Frontal cortex (tissue), 4 donors: Measurements from ENCODE around the gene EYA4. TPM values are rescaled to one million over a fixed set of nuclear protein-coding genes. Genes with fewer than 3 reads are reported as not detected.

Source experiments
- DNase-seq, 2 donors: peaks; one replicate each; pipeline ENCODE4 v3.0.0; 2012; ENCODE audit warnings: low spot score in 2 of 2
- FAIRE-seq: peaks from 2 replicates; lab custom pipeline; 2012; peaks lifted over from hg19 to GRCh38; lab: Jason Lieb, UNC
- total RNA-seq: library from RNA; depleted of rRNA; stranded (reverse); fragments of >200 nt; gene quantifications from one replicate; pipeline ENCODE4 v1.2.3, GENCODE V29; 2014
- donor health status: control.
- donor health status: control.
- donor health status: control.

EYA4 gene, protein sequence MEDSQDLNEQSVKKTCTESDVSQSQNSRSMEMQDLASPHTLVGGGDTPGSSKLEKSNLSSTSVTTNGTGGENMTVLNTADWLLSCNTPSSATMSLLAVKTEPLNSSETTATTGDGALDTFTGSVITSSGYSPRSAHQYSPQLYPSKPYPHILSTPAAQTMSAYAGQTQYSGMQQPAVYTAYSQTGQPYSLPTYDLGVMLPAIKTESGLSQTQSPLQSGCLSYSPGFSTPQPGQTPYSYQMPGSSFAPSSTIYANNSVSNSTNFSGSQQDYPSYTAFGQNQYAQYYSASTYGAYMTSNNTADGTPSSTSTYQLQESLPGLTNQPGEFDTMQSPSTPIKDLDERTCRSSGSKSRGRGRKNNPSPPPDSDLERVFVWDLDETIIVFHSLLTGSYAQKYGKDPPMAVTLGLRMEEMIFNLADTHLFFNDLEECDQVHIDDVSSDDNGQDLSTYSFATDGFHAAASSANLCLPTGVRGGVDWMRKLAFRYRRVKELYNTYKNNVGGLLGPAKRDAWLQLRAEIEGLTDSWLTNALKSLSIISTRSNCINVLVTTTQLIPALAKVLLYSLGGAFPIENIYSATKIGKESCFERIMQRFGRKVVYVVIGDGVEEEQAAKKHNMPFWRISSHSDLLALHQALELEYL
- 0.41 TPM for total RNA-seq

- no peak for FAIRE-seq
- DNase-seq = peak; percentile 33 to 58
Observed at GRCh38 chr6:133241086-133241900, at the start of gene EYA4. Gene EYA4 (plus strand): TSS chr6:133241357. CDS start chr6:133274781, 33,424 bp downstream.

DNA sequence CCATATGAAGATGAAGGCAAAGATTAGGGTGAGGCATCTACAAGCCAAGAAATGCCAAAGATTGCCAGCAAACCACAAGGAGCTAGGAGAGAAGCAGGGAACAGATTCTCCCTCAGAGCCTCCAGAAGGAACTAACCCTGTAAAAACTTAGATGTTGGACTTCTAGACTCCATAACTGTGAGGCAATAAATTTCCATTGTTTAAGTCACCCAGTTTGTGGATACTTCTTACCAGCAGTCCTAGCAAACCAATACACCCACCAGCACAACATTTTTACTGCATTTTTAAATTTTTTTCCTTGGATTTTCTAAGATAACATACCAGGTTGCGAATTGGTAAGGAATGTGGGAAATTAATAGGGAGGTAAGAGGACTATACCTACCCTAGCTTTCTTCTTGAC is 47.8 kb upstream of the EYA4 start:
- no peak for DNase-seq
- no peak for FAIRE-seq

- DNase-seq = no peak
- FAIRE-seq = no peak
Observed at GRCh38 chr6:133198725-133199124, 42.4 kb upstream of the EYA4 start.

- no peak for FAIRE-seq
- no peak for DNase-seq
Observed at GRCh38 chr6:133201231-133201630, 39.9 kb upstream of the EYA4 start.

DNA sequence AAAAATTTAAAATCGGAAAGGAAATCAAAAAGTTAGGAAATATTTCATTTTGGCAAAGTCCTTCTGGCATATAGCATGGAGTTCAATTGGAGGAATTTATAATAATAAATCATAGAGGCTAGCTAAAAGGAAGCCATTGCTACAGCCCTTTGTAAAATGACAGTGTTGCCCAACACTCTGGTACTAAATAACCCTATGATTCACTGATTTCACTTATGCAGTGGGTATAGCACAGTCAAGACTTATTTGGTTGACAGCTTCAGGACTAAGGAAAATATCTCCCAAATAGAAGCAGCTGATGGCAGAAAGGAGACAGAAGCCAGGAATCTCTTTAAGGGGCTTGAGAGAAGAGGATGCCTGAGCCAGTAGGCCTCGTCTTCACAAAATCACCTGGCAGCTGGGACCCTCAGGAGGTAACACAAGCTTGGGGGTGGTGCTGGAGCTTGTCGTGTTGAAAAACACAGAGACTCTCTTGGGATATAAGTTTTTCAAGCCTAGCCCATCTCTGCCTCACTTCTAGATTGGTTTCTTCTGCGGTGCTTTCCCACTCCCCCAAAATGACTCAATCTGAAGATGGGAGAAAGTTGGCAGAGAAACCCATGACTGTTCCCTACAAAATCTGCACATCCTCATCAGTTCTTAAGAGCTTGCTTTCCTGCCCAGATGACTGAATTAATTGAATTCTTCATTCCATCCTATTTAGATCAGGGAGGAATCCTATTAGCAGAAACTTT is 38.4 kb upstream of the EYA4 start:
- FAIRE-seq (no peak), DNase-seq (no peak)

DNA sequence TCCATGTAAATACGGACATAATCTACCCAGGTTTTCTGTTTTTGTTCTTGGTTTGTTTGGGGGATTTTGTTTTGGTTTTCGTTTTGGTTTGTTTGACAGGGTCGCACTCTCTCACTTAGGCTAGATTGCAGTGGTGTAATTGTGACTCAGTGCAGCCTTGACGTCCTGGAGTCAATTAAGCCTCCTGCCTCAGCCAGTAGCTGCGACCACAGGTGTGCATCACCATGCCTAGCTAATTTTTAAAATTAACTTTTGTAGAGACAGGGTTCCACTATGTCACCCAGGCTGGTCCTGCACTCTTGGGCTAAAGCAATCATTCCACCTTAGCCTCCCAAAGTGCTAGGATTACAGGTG is 37.8 kb upstream of the EYA4 start:
- FAIRE-seq = no peak

GRCh38 chr6:133205304-133205703 is 35.9 kb upstream of the EYA4 start:
- DNase-seq (no peak), FAIRE-seq (no peak)

More for the DNA sequence above, 37.8 kb upstream of the EYA4 start:
- DNase-seq = no peak

DNA sequence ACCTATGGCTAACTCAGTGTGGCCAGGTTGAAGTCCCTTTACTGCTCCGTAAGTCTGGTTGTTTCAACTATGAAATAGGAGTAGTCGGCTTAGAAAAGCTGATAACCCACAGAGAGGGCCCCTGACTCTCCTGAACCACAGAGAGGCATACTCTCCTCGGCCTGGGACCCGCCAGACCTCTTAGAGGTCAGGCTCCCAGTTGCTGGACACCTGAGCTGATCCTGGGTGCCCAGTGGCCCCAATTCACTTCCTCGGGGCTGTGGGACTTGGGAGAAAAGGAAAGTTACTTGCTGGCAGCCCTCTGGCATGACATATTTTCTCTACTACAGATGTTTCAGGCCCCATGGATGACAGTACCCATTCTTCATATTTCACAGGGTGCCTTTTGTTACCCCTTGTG is 34.2 kb upstream of the EYA4 start:
- DNase-seq (no peak), FAIRE-seq (no peak)

- no peak for DNase-seq
- no peak for FAIRE-seq
Observed at GRCh38 chr6:133207754-133208153, 33.4 kb upstream of the EYA4 start.

- FAIRE-seq (no peak), DNase-seq (no peak)
Observed at GRCh38 chr6:133208183-133208755, 32.9 kb upstream of the EYA4 start.

DNA sequence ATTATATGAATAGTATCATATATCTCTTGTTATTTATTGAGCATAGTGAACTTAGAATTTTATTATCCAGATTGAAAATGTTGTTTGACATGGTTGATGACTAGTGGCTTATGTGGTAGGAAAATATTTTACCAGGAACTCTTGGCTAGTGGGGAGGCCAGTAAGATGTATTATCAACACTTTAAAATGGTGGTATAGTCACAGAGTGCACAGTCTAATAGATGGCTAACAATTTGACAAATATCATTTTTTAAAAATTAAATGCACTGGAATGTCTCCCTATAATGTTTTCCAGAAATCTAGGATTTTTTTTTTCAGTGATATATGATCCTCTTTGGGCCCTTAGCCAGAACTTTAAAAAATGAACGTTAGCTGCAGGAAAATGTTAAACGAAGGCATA is 26.9 kb upstream of the EYA4 start:
- no peak for DNase-seq
- no peak for FAIRE-seq

GRCh38 chr6:133218852-133219251 is 22.3 kb upstream of the EYA4 start:
- FAIRE-seq (no peak), DNase-seq (no peak)

DNA sequence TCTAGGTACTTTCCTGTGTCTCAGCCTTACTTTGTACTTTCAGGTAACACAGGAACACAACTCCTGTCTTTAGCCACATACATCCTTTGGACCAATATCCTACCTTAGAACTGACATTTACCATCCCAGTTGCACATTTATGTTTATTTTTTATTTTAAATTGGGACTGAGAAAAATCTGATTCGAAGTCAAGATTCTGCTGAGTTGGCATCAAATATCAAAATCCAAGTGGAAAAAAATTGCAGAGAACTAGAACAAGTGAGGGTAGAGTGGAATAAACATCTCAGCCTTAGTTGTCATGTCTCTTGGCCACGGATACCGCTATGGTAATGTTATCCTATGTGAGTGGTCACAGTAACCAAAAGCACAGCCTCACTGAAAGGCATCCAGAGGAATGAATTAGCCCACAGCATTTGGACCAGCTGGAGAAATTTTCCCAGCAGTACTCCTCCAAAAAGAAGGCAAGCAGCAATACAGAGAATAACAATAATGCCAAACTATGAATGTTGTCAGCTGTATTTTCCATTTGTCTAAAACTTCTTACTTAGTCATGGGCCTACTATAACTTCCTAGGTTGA is 17.6 kb upstream of the EYA4 start:
- DNase-seq (no peak), FAIRE-seq (no peak)

GRCh38 chr6:133225560-133225959 is 15.6 kb upstream of the EYA4 start:
- no peak for FAIRE-seq
- DNase-seq = no peak

DNA sequence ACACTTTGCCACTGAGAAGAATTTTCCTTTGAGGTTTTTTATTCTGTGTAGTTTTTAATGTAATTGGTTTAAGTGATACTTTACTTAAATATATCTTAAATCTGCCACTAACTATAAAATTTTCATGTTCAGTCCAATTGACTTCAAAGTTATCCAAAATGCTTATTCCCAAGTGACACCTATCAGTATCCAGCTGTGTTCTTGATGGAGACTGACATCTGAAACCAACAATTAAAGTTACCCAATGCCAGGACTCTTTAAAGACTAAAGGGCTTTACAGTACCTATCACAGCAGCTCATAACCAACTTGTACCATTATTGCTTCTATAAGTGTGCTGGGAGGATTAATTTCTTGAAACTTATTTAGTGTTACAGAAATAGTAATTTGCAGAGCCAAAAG is 13.8 kb upstream of the EYA4 start:
- no peak for FAIRE-seq
- DNase-seq = no peak

DNA sequence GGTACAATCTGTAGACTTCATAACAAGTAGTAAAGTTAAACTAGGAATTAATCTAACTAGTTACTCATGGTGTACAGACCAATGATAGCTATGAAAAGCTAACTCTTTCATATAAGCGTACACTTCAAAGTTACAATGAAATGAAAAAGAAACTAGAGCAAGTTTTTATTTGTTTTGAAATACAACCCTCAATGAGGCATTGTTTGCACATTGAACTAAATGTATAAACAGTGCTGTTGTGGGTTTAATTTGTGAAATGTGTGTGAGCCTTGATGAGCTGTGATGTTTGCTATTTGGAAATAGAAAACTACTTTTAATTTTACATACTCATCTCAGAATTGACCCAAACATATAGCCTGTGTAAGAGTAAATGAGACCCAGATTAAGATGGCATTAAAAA is 11.1 kb upstream of the EYA4 start:
- no peak for DNase-seq
- no peak for FAIRE-seq

DNA sequence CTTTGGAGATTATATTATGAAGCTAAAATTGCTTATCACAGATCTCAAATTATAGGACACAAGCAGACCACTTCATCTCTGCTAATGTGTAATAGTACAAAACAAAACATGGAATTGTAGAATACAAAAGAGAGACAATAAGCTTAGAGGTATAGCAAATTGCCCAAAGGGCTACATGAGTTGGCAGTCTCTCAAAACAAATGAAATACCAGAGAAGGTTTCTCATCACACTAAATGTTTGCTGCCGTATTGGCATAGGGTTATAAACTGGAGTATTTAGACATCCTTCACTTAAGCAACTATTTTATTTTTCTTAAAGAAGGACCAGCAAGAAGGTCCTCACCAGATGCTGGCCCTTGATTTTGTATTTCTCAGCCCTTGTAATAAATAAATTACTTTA is 5.9 kb upstream of the EYA4 start:
- FAIRE-seq = no peak
- DNase-seq = no peak

DNA sequence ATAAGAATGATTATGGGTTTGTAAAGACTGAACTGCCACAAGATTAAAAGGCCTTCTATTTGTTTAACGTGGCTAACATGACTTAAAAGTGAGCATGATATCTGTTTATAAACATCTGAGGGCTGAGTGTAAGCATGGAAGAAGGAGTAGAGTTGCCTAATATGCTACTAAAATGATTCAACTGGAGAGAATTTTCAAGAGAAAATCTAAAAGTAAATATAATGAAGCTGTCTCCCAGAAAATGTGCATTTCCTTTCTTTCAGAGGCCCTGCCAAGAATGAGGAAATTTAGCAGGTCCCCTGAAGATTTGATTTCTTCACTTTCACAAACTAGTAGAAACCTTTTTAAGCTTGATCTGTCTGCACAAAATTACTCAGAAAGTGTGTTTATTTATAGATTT is 4.2 kb upstream of the EYA4 start:
- FAIRE-seq = no peak
- DNase-seq = no peak

- DNase-seq = peak in 1 of 2 donors; percentile 12
- FAIRE-seq = no peak
Observed at GRCh38 chr6:133240511-133241085, 559 bp upstream of the EYA4 start.
